Bronchial epithelial cell (primary cell): ENCODE results near the gene SELENOV. TPM values are rescaled to one million over a fixed set of nuclear protein-coding genes. Genes with fewer than 3 reads are reported as not detected.

Source experiments
- DNase-seq: peaks from one replicate; pipeline ENCODE4 v3.0.0-alpha.2; 2010; ENCODE audit warnings: low read depth
- FAIRE-seq: peaks from 2 replicates; lab custom pipeline; 2011; peaks lifted over from hg19 to GRCh38; lab: Jason Lieb, UNC
- H3K27me3 ChIP-seq: 2 replicates; pipeline ENCODE4 v1.5.1; 2011; ENCODE audit warnings: low read length; ENCODE audit not compliant: control insufficient read depth, insufficient read depth
- H3K36me3 ChIP-seq: 2 replicates; pipeline ENCODE4 v1.5.1; 2011; ENCODE audit warnings: low read length; ENCODE audit not compliant: control insufficient read depth, insufficient read depth
- H3K4me3 ChIP-seq: 2 replicates; pipeline ENCODE4 v1.5.1; 2011; ENCODE audit warnings: mild to moderate bottlenecking, low read depth, low read length, control low read depth
- CTCF ChIP-seq: IDR thresholded peaks from 2 replicates; pipeline ENCODE4 v1.5.1; 2011; ENCODE audit warnings: mild to moderate bottlenecking, moderate library complexity, low read length, control low read depth, inconsistent platforms; ENCODE audit not compliant: insufficient read depth, severe bottlenecking
- total RNA-seq: library from RNA; depleted of rRNA; stranded (reverse); fragments of >200 nt; gene quantifications from 2 replicates; pipeline ENCODE4 v1.2.1, GENCODE V29; 2014

Gene SELENOV
- total RNA-seq, 1 donor from 2014 or later, result not detected

GRCh38 chr19:39470724-39471339, 44.1 kb upstream of the SELENOV start:
- no peak overlapping the region for H3K4me3 ChIP-seq
- TF ChIP-seq CTCF, result no peak
- FAIRE-seq, result no peak
- no peaks in the 10 kb centered on the region for H3K27me3 ChIP-seq
- no peak for DNase-seq
- H3K36me3 ChIP-seq, result peaks cover 69% of the 10 kb centered on the region

- no peak overlapping the region for H3K4me3 ChIP-seq
- no peak for DNase-seq
- FAIRE-seq, result no peak
- no peaks in the 10 kb centered on the region for H3K27me3 ChIP-seq
- no peak for TF ChIP-seq CTCF
- peaks cover 67% of the 10 kb centered on the region for H3K36me3 ChIP-seq
Measured at GRCh38 chr19:39471756-39472536, 43.0 kb upstream of the SELENOV start.

GRCh38 chr19:39472746-39473442, 42.0 kb upstream of the SELENOV start:
- no peaks in the 10 kb centered on the region for H3K27me3 ChIP-seq
- DNase-seq, result no peak
- no peak for TF ChIP-seq CTCF
- FAIRE-seq, result no peak
- H3K4me3 ChIP-seq, result no peak overlapping the region
- peaks cover 64% of the 10 kb centered on the region for H3K36me3 ChIP-seq

GRCh38 chr19:39473443-39473960, 41.4 kb upstream of the SELENOV start:
- DNase-seq (no peak), FAIRE-seq (no peak)
- no peak overlapping the region for H3K4me3 ChIP-seq
- peaks cover 60% of the 10 kb centered on the region for H3K36me3 ChIP-seq
- H3K27me3 ChIP-seq, result no peaks in the 10 kb centered on the region
- no peak for TF ChIP-seq CTCF

- Histone ChIP-seq H3K27me3 (no peaks in the 10 kb centered on the region), H3K4me3 (no peak overlapping the region), H3K36me3 (peaks cover 57% of the 10 kb centered on the region)
- TF ChIP-seq CTCF, result peak; percentile 87
- no peak for FAIRE-seq
- no peak for DNase-seq
Measured at GRCh38 chr19:39474139-39474620, 40.8 kb upstream of the SELENOV start.
